Fibroblast of skin of scalp (primary cell): ENCODE measurements around the gene DOK5.
A peak's percentile ranks its signal among the peaks of the same experiment; 100 is the strongest.

Source experiments
- DNase-seq: peaks from one replicate; pipeline ENCODE4 v3.0.0-alpha.2; 2013

The DOK5 gene

DNA sequence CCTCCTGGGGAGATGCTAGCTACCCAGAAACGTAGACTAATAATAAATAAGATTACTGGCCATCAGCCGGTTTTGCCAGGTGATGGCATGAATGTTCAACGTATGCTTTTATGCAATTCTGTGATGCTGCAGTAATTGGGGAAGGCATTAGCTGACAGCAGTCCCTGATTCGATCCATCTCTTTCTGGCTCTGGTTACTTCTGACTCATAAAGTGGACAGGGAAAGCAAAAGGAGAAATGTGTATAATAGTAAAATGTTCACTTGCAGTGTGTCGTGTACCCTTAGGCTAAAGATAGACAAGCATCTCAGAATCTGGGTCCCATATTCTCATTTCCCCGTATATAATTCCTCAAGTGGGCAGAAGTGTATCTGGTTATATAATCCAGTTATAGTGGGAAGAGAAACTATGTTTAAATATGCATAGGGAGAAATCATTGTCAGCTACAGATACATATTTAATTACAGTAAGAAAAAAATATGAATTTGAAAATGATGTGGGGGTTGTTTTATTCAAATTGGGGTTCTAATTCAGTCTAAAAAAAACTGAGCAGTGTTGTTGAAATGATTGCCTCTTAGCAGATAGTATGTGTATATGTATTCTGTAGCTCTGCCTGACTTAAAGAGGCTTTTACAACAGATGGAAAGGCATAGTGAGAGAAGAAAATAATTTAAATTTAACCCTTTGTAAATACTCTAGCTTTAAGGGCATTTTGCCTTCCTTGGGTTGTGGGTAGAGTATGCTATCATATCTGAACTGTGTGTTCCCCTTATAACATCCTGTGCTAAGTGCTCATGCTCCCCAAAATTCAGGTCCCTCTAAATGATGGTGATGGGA, 40.6 kb downstream of the DOK5 start:
- peak; percentile 44 for DNase-seq

DNA sequence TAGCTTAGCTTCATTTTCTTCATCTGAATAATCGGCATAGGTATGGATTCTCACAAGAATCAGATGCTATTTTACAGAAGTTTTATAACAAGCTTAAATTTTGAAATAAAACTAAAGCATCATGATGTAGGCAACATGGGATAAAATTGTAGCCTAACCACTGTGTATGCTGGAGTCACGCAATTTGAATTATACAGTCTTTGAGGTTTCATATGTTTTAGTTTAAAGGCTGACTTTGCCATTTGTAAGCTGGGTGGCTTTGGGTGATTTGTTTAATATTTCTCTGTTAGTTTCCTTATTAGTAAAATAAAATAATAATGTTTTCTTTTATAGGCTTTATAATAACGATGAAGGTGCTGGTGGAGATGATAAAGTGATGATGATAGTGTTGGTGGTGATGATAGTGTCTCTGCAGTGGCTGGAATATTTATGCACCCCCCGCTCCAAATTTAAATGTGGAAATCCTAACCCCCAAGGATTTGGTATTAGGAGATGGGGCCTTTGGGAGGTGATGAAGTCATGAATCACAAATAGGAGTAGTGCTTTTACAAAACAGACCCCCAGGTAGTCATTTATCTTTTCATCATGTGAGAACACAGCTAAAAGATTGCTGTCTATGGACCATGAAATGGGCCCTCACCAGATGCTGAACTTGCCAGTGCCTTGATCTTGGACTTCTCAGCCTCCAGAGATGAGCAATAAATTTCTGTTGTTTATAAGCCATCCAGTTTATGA, 42.0 kb downstream of the DOK5 start:
- DNase-seq = peak; percentile 56

DNA sequence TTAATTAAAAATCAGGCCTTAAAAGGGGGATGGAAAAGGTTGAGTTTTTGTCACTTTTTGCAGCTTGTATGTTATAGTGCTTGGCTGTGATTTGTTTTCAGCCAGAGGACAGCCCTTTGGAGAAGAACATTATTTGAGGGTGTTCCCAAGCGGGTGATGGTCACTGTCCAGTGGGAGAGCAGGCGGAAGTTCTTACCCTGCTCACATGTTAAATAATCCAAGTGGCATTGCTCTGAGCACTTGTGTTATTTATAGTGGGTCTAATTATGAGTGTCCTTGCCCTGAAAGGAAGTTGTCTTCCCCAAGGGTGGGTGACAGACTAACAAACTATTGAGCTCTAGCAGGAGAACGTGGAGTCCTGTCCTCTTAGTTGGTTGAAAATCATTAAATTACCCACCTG, 49.5 kb downstream of the DOK5 start:
- no peak for DNase-seq

DNA sequence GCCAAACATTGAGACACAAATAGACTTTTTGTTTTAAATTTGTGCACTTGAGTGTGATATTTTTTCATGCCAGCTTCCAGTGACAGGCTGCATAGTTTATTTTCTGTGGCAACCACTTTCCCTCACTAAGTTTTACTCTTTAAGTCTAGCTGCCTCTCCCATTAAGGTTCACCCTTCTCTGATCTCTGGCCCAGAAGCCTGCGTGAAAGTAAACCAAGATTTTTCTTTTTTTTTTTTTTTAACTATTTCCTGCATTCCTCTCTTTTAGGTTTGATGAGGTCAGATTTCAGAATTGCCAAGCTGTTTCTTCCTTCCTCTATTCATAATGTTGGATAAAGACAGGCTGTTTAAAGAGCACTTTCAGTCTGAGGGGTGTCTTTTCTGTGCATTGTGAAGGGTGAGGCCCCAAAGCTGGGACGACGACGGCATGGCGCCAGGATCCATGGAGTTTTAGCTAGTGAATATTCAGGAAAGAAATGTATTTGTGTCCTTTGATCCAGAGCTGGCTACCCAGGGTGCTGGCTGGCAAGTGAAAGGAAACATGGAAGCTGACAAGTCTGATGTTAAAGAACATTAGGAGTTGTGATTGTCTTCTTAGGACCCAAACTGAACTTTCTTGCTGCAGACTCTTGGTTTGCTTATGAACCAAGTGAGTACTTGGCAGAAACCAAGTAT, 50.7 kb downstream of the DOK5 start:
- peak; percentile 34 for DNase-seq

DNA sequence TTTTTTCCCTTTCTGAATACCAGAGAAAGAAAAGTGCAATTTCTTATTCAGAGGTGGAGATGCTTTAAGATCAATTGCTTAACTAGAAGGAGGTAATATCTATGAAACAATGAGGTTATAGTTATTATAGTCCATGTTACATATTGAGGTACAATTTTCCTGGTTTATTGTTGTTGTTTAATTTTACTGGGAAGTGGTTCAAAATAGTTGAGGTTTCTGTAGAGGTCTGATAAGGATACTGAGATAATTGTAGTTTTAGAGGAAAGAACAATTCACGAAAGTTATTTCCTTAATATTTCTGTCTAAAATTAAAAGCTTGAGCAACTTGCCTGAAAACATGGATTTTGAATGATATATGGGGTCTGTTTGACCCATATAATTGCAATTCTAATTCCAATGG, 51.4 kb downstream of the DOK5 start:
- no peak for DNase-seq

DNA sequence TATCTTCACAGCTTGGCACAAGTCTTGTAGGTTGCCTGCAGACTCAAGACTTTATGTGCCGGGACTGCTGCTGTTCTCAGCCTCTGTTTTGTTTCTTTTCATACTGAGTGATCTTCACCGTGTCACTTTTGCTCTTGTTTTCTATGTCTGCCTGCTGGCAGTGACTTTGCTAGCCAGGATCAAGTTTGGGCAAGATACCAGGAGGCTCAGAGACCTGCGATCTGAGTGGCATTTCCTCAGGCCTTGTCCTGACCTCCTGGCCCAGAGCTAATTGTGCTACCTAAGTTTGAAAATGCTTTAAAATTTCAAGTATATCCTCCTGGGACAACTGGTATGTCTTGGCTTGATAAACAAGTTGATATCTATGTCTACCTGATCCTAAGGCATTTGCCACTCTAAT, 57.2 kb downstream of the DOK5 start:
- no peak for DNase-seq

DNA sequence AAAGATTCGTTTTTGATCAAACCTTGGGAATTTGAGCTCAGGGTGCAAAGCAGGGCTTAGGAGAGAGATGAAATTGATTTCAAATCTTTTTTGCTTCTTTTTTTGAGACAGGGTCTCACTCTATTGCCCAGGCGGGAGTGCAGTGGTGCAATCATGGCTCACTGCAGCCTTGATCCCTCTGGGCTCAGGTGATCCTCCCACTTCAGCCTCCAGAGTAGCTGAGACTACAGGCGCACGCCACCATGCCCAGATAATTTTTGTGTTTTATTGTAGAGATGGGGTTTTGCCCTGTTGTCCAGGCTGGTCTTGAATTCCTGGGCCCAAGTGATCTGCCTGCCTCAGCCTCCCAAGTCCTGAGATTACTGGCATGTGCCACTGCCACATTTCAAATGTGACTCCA, 58.7 kb downstream of the DOK5 start:
- no peak for DNase-seq

DNA sequence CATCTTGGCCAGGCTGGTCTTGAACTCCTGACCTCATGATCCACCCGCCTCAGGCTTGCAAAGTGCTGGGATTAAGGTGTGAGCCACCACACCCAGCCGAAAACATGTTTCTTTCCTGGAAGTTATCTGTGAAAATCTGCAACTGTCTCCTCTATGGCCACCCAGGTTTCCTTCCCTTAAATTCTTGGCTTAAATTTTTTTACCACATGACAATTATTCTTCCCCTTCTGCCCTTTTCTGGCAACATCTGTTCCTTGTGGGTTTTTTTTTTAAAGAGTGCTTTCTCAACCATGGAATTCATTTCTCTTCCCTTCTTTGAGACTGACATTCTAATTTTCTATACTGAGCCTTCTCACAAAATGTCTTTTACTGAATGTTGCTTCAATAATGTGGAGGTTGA, 59.6 kb downstream of the DOK5 start:
- peak; percentile 75 for DNase-seq

DNA sequence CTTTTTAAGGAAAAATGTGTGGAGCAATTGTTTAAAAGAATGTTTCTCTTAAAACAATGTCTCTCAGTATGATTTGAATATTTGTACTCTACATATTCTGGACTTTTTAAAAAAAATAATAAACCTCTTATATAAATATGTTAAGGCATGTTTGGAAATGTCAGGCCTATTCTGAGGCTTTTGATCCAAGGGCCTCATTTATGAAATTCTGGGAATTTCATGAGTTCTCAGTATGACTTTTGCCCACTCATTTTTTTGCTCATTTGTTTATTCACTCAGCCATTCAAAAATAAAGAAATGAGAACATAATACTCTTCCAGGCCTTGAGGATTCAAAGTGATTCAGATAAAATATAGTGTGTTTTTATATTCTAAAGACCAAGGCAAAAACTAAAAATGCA, 60.4 kb downstream of the DOK5 start:
- DNase-seq = peak; percentile 65

DNA sequence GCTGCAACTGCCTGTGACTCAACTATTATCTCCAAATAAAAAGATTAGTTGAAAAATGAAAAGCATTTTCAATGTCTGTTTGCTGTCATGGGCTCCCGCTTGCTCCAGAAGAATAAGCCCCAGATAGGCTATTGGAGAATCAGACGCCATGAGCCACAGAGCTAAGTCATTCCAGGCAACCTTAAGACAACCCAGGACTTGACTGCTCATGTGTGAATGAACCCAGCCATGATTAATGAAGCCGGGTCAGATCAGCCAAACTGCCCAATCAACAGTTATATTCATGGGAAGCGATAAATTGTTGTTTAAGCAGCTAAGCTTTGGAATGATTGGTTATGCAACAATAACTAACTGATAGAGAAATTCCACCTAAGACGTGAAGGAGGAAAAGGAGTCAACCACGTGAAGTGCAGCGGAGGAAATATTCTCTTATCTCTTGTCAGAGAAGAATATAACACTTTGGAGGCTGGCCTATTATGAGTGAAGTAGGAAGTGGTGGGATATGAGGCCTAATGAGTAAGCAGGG, 64.2 kb downstream of the DOK5 start:
- no peak for DNase-seq

DNA sequence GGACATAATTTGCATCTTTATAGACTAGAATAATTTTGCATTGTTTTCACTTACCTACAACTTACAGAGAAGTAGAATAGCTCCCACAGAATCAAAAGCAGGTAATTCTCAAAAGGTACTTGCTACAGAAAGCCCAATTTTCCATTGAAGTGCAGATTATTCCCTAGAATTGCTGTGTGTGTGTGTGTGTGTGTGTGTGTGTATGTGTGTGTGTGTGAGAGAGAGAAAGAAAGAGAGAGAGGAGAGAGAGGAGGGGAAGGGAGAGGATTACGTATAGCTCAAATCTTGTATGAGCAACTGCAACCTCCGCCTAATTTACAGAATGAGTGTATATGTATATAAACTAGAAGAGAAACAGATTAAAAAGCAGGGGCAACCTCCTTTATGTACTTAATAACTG, 68.0 kb downstream of the DOK5 start:
- DNase-seq = no peak

DNA sequence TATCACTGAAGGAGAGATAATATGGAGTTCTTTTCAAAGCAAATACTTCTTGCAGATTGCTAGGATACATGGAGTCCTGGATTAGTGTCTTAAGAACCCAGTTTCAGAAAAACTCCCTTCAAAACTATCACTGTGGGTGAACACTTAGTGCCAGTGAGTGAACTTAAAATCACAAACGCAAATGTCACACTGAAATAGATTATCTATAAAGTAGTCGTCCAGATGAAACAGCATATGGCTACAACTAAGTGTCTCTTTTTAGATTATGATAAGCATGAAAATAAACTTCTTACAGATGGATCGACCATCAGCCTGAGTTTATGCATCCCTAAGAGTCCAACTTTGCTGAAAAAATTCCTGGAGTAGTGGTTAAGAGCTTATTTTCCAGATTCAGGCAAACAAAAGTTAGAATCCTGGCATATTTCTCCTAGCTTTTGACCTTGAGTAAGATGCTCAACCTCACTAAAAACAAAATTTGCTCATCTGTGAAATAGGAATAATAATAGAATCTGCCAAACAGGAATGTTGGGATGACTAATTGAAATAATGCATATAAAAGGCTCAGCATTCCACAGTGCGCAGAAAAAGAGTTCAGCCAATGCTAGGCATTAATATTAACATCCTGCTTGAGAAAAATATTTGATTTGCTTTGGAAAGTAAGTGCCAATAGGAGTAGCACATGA, 70.4 kb downstream of the DOK5 start:
- DNase-seq = peak; percentile 93

DNA sequence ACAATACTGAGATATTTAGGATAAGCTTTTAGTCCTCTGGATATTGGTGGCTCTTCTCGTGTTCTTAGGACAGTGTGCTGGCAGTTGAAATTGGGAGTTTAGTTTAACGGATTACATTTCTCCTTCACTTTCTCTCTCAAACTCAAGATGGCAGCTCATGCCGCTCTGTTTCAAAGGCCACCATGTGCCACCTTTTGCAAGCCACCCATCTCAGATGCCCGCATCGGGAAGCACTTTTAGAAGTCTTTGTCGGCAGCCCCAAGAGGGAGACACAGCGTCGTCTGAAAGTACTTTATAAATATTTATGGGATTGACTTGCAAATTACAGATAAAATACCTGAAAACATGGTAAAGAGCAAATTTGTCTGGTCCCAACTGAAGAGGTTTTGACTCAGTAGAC, 73.5 kb downstream of the DOK5 start:
- no peak for DNase-seq

DNA sequence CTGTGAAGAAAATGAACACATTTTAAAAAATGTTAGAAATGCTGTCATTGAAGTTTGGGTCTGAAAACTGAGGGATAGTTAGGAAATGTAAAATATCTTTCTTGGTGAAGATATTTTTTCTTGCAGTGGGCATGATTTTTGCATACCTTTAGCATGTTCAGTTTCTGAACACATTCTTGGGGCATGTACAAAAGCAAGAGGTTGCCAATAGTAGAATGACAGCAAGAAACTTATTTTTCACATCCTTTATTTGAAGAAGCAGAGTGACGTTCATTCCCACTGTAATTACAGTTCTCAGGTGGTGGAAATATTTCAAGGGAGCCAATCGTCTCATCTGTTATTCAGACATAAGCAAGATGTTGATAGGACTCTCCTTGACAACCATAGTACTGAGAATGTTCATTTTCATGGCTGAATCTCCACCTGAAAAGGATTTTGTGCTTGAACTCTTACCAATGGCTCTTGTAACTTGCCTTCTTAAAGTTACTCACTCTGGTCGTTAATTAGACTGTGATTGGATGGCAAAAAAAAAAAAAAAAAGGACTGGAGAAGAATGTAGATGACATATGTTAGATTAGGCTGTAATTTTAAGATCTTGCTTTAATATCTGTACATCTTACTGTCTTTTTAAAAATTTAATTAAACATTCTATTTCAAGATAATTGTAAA, 74.4 kb downstream of the DOK5 start:
- peak; percentile 89 for DNase-seq

DNA sequence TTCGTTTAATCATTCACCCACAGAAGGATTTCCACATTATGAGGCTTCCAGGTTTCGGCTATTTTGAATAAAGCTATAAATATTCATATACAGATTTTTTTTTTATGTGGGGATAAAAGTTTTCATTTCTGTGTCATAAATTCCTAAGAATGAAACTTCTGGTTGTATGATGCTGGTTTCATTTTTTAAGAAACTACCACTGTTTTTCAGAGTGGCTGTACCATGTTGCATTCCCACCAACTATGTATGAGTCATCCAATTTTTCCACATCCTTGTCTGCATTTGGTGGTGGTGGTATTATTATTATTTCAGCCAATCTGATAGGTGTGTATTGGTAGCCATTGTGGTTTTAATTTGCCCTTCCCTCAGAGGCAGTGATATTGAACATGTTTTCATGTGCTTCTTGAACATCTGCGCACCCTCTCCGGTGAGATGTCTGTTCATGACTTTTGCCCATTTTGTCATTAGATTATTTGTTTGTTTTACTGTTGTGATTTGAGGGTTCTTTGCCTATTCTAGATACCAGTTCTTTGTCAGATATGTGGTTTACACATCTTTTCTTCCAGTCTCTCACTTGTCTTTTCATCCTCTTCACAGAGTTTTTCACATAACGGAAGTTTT, 75.5 kb downstream of the DOK5 start:
- peak; percentile 85 for DNase-seq

DNA sequence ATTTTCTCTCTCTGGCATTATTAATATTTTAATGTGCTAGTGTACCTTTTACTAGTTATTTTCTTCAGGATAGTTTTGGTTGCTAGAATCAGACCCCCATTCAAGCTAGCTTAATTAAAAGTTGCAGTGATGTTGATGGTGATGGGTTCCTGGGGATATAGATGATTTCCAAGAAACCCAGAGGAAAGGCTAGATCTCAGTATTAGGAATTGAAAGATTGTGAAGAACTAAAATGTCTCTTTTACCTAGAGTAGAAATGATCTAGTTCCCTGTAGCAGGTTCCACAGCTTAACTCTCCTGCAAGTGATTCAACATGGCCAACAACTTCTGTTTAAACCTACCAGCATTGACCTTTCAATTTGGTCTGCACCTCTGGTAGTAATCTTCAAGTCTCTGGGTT, 78.6 kb downstream of the DOK5 start:
- DNase-seq = no peak

DNA sequence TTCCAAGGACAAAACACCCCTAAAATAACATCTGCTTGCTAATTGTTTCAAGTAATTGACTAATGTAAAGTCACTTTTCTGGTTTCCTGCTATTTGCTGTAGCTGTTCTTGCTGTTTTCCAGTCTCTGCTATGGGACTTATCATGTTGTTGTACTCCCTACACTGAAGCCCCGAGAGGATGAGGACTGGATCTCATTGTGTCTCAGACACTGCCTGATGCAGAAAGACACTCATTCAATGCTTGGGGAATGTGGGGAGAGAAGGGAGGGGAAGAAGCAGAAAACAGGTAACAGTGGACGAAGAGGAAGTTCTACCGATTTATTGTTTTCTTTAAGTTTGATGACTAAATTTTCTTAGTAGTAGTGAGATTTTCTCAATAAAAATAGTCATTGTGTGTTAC, 79.8 kb downstream of the DOK5 start:
- no peak for DNase-seq

DNA sequence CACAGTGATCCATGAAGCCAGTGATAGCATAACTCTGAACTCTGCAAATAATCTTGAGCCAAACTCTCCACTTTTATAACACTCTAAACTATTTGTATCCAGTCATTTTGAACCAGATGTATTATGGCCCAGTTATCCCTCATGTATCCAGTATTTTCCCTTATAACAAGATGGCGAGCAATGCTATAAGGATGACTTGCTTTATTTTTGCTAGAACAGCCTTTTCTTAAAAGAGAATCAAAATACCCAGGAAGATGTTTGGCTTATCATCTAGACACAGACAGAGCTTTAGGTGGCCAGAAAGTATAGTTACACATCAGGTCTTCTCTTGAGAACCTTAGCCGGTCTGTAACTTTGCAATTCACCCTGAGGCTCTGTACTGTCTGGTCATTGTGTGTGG, 81.0 kb downstream of the DOK5 start:
- no peak for DNase-seq

DNA sequence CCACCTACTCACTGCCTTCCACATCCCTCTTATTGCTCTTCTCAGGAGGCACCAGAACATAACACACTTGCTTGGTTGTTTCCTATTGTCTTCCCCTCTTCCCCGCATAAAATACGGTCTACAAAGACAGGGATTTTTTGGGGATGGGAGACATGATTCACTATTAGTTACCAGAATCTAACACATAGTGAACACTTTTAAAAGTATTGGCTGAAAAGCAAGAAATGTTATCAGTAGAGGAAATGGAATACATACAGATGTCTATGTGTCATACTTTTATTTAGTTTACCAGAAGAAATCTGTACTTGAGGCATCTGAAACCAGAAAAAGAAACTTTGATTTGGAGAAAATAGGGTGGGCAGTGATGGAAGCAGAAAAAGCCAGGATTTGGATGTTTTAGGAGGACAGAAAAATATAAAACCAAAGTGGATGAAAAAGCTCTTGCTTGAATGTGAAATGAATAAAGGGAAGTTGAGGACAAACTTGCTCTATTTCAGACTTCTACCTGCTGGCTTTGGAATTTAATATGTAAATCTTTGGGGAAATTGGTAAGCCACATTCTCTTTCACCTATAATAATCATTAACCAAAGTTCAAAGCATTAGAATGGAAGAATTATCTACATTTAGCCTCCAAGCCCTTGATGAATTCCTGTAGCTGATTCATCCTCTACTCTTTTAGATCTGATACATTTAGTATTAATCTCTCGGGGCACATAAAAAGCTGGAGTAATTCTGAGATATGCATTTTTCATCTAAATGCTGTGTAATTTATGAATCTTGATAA, 82.6 kb downstream of the DOK5 start:
- DNase-seq = peak; percentile 42

DNA sequence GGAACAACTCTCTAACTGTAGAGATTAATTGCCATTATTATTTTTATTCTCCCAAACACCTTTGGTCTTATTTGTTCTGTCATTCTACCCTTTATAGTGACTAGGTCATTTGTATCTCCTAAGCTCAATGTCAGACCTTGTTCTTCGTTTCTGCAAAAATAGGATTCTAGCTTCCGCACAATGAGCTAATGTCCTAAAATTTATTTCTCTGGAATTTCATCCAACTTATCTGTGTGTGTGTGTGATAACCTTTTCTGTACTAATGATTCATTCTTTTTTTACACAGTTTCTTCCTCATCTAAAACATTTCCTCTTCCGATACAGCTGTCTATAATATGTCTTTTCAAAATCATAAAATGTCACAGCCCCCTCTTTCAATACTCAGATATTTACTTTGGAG, 84.5 kb downstream of the DOK5 start:
- no peak for DNase-seq

DNA sequence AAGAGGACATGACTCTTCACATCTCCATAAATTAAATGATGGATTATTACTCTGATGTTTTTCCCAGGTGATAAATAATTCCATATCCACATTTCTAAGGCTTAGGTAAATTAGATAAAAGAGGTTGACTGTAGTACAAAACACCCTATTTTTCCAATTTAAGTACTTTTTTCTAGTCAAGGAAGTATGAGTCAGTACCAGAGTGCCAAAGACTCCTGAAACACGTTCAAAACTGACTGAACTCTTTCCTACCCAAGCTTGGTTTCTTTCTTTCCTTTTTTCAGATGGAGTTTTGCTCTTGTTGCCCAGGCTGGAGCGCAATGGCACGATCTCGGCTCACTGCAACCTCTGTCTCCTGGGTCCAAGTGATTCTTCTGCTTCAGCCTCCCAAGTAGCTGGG, 85.0 kb downstream of the DOK5 start:
- DNase-seq = no peak
